Endodermal cell (in vitro differentiated cells): Measurements from ENCODE around the gene RFX4. TPM values are rescaled to one million over a fixed set of nuclear protein-coding genes. Genes with fewer than 3 reads are reported as not detected.
"Not testable (repeated sequence)": the region's sequence is repeated elsewhere in the genome, so short reads cannot be mapped to it uniquely, and the experiment has no call there.

ENCODE experiments used
- DNase-seq: peaks from one replicate; pipeline ENCODE4 v3.0.0-alpha.2; 2017
- H3K27ac ChIP-seq: 2 replicates; pipeline ENCODE4 v1.5.1; 2013; ENCODE audit warnings: mild to moderate bottlenecking, low read depth, low read length, moderate library complexity
- H3K27me3 ChIP-seq: 2 replicates; pipeline ENCODE4 v1.6.1; 2013; ENCODE audit warnings: mild to moderate bottlenecking, low read length, moderate library complexity; ENCODE audit not compliant: insufficient read depth, control insufficient read depth, poor library complexity, severe bottlenecking
- H3K36me3 ChIP-seq: 2 replicates; pipeline ENCODE4 v1.7.0; 2013; ENCODE audit warnings: mild to moderate bottlenecking, low read length, moderate library complexity; ENCODE audit not compliant: control insufficient read depth, insufficient read depth
- H3K4me1 ChIP-seq: one replicate; pipeline ENCODE4 v1.7.0; 2013; ENCODE audit warnings: low read length; ENCODE audit not compliant: control insufficient read depth, insufficient read depth
- H3K4me3 ChIP-seq: 2 replicates; pipeline ENCODE4 v1.5.1; 2013; ENCODE audit warnings: mild to moderate bottlenecking, low read length, moderate library complexity
- H3K9ac ChIP-seq: 2 replicates; pipeline ENCODE4 v1.6.1; 2013; ENCODE audit warnings: mild to moderate bottlenecking, low read length, moderate library complexity; ENCODE audit not compliant: poor library complexity, severe bottlenecking; ENCODE audit errors: extremely low read depth
- H3K9me3 ChIP-seq: 2 replicates; pipeline ENCODE4 v1.6.1; 2013; ENCODE audit warnings: mild to moderate bottlenecking, low read length, moderate library complexity; ENCODE audit not compliant: control insufficient read depth
- H3K27ac Mint-ChIP-seq: 2 replicates; pipeline ENCODE4 v1.8.0; 2020; ENCODE audit warnings: mixed read lengths
- H3K27me3 Mint-ChIP-seq: 2 replicates; pipeline ENCODE4 v1.8.0; 2021; ENCODE audit warnings: mild to moderate bottlenecking, mixed read lengths; ENCODE audit not compliant: insufficient read depth
- H3K36me3 Mint-ChIP-seq: 2 replicates; pipeline ENCODE4 v1.8.0; 2020; ENCODE audit warnings: low read depth, mixed read lengths
- H3K4me1 Mint-ChIP-seq: 2 replicates; pipeline ENCODE4 v1.8.0; 2020; ENCODE audit warnings: mixed read lengths
- H3K4me3 Mint-ChIP-seq: 2 replicates; pipeline ENCODE4 v1.8.0; 2020; ENCODE audit warnings: mild to moderate bottlenecking, moderate library complexity, mixed read lengths
- H3K9me3 Mint-ChIP-seq: 2 replicates; pipeline ENCODE4 v1.8.0; 2020; ENCODE audit warnings: mild to moderate bottlenecking, mixed read lengths
- WGBS, 2 experiments: methylation state at CpG; one replicate each; pipeline versions ENCODE4 v1.1.5 to v1.1.7; 2013; ENCODE audit warnings: missing lambda C conversion rate in 2 of 2, mixed read lengths in 1 of 2; ENCODE audit not compliant: insufficient coverage in 1 of 2, insufficient read length in 1 of 2; 5-methylcytosine and 5-hydroxymethylcytosine counted together
- total RNA-seq, 2 donors: library from RNA; stranded (reverse); fragmentation: NEBNext Ultra II Directional in 1 of 2; extraction: Animal tissue kit (Norgen Biotek cat#: 25700) in 1 of 2; gene quantifications; 2 replicates in 1 of 2; 3 replicates in 1 of 2; pipeline ENCODE4 v1.2.1, GENCODE V29; 2021
- TF ChIP-seq, protein P1 (sequence below): fragments of 200-600 bp; sonication (generic); conservative IDR thresholded peaks from 2 replicates; pipeline ENCODE4 v1.5.0; 2021; ENCODE audit warnings: antibody characterized with exemption, mild to moderate bottlenecking

RFX4 gene
- total RNA-seq, 2 donors from 2014 or later, result 0.09 to 0.86 TPM

DNA sequence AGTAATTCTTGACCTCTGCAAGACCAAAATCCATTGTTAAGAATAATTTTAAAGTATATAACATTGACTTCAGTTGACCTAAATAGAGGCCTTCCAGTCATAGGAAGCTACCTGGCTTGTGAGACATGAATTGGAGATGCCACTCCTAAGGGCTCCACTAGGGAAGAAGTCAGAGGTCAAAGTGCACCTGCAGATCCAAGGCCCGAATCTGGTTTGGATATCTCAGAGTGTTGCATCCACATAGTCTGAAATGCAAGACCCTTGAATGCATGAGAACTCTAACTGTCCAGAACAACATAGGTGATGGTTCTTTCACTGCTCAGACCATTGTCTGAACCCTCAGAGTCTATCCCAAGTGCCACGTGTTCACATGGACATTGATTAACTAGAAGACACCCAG lies 22.4 kb downstream of the RFX4 start:
- TF ChIP-seq, protein P1, sequence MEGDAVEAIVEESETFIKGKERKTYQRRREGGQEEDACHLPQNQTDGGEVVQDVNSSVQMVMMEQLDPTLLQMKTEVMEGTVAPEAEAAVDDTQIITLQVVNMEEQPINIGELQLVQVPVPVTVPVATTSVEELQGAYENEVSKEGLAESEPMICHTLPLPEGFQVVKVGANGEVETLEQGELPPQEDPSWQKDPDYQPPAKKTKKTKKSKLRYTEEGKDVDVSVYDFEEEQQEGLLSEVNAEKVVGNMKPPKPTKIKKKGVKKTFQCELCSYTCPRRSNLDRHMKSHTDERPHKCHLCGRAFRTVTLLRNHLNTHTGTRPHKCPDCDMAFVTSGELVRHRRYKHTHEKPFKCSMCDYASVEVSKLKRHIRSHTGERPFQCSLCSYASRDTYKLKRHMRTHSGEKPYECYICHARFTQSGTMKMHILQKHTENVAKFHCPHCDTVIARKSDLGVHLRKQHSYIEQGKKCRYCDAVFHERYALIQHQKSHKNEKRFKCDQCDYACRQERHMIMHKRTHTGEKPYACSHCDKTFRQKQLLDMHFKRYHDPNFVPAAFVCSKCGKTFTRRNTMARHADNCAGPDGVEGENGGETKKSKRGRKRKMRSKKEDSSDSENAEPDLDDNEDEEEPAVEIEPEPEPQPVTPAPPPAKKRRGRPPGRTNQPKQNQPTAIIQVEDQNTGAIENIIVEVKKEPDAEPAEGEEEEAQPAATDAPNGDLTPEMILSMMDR, result peak; percentile 20
- Mint-ChIP-seq H3K9me3 (peaks cover under 1% of the 10 kb centered on the region), H3K4me1 (peaks cover 15% of the 10 kb centered on the region), H3K36me3 (no peaks in the 10 kb centered on the region), H3K4me3 (no peak overlapping the region), H3K27me3 (peaks cover under 1% of the 10 kb centered on the region), H3K27ac (no peak overlapping the region)
- Histone ChIP-seq H3K9ac (no peak overlapping the region), H3K4me1 (peaks cover 4% of the 10 kb centered on the region), H3K4me3 (no peak overlapping the region), H3K36me3 (no peaks in the 10 kb centered on the region), H3K9me3 (peaks cover 5% of the 10 kb centered on the region), H3K27ac (no peak overlapping the region), H3K27me3 (no peaks in the 10 kb centered on the region)
- WGBS, 2 experiments, result 67 to 90% methylated on average over 2 of the region's 2 CpGs
- no peak for DNase-seq

DNA sequence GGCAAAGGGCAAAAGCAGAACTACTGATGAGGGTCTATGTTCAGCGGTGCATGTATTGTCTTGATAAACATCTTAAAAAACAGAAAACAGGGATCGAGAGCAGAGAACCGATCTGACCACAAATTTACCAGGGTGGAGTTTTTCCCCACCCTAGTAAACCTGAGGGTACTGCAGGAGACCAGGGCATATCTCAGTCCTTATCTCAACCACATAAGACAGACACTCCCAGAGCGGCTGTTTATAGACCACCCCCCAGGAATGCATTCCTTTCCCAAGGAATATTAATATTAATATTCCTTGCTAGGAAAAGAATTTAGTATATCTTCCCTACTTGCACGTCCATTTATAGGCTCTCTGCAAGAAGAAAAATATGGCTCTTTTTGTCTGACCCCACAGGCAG lies 37.8 kb downstream of the RFX4 start:
- not testable (repeated sequence) for H3K4me3 Mint-ChIP-seq, H3K4me1 ChIP-seq, H3K27me3 Mint-ChIP-seq, H3K36me3 ChIP-seq, H3K4me3 ChIP-seq, H3K4me1 Mint-ChIP-seq, H3K9ac ChIP-seq, H3K36me3 Mint-ChIP-seq, H3K27me3 ChIP-seq, H3K27ac Mint-ChIP-seq, DNase-seq, H3K27ac ChIP-seq
- H3K9me3 Mint-ChIP-seq, result peaks cover 38% of the 10 kb centered on the region
- WGBS, 2 experiments, result 95 to 100% methylated on average over 4 to 5 of the region's 5 CpGs
- peaks cover 30% of the 10 kb centered on the region for H3K9me3 ChIP-seq

DNA sequence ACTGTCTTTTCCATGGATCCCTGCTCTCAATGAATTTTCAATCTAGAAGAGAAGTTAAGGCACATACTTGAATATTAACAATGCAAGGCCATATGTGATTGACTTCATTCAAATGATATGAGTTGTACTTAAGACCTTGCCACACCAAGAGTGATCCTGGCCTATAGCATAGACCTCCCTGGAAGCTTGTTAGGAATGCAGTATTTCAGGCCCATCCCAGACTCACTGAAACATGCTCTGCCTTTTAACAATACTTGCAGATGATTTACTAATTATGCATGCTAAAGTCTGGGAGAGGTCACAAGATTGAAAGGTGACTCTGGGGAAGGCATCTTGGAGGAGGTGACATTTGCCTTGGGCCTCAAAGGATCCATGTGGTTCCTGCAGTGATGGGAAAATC lies 43.2 kb downstream of the RFX4 start:
- Mint-ChIP-seq H3K4me1 (no peaks in the 10 kb centered on the region), H3K36me3 (no peaks in the 10 kb centered on the region), H3K9me3 (peaks cover 13% of the 10 kb centered on the region), H3K4me3 (no peak overlapping the region), H3K27me3 (no peaks in the 10 kb centered on the region), H3K27ac (no peak overlapping the region)
- TF ChIP-seq, protein P1, result no peak
- Histone ChIP-seq H3K27me3 (no peaks in the 10 kb centered on the region), H3K9ac (no peak overlapping the region), H3K4me3 (no peak overlapping the region), H3K4me1 (no peaks in the 10 kb centered on the region), H3K36me3 (no peaks in the 10 kb centered on the region), H3K27ac (no peak overlapping the region), H3K9me3 (peaks cover 9% of the 10 kb centered on the region)
- DNase-seq, result no peak
